Hematopoietic multipotent progenitor cell treated with erythropoietin and hydrocortisone succinate and interleukin-3 and kit ligand, for 4 days (in vitro differentiated cells): ENCODE measurements around the gene VSTM2B.

Experiments
- DNase-seq: peaks from one replicate; pipeline ENCODE4 v3.0.0-alpha.2; 2015

Gene VSTM2B

DNA sequence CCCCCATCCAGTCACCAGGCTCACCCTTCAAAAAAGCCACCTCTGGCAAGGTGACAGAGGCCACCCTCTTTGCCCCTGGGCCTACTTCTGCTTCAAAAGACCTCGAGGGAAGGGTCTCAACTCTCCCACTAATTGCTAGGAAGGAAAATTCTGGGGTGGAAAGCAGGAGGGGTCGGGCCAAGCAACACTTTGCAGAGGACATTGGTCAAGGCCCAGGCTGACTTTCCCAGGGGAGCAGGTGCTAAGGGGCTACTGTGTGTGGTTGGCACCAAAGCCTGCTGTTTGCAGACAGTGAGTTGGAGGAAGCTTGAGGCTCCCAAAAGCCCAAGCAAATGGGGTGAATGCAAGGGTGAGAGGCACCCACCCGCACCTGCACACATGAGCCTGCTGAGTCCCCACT is 28.6 kb upstream of the VSTM2B start:
- DNase-seq = no peak

- DNase-seq = no peak
These were observed 27.9 kb upstream of the VSTM2B start for GRCh38 chr19:29497686-29498436.

DNA sequence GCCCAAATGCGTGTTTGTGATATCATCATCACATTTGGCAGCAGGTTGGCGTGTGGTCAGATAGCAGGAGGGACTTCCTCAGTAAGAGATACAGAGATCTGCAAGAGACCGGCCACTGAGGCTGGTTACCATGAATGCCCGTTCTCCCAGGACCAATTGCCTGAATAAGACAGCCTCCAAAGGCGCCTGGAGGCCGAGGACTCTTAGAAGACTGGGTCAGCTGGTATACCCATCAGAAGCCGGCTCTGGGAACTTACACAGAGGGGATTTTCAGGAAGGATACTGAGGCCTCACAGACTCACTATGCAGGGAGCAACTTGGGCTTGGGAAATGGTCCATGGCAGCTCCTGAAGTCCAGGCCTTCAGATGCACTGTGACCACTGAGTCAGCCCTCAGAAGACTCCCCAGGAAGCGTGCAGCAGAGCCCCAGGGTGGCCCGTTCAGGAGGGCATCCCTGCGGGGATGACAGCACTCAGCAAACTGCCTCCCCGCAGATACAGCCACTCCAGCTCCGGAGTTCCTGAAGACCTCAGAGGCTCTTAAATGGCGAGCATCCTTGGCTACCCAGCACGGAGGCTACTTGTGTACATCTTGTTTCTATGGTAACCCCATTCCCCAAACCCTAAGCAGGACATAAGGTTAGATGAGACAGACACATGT is 26.4 kb upstream of the VSTM2B start:
- DNase-seq = no peak

GRCh38 chr19:29499921-29500590 is 25.7 kb upstream of the VSTM2B start:
- DNase-seq = no peak

GRCh38 chr19:29501816-29502580 is 23.8 kb upstream of the VSTM2B start:
- DNase-seq = no peak

DNA sequence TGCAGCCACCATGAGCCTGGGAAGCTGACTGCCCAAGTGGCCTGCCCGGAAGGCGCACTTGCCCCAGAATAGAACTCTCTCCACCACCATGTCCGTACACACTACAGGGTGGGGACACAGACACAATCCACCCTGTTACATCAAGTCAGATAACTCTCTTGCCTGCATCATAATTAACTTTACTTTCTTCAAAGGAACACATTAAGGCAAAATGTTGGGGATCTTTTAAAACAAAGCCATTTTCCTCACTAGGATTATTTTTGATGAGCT is 23.3 kb upstream of the VSTM2B start:
- no peak for DNase-seq

DNA sequence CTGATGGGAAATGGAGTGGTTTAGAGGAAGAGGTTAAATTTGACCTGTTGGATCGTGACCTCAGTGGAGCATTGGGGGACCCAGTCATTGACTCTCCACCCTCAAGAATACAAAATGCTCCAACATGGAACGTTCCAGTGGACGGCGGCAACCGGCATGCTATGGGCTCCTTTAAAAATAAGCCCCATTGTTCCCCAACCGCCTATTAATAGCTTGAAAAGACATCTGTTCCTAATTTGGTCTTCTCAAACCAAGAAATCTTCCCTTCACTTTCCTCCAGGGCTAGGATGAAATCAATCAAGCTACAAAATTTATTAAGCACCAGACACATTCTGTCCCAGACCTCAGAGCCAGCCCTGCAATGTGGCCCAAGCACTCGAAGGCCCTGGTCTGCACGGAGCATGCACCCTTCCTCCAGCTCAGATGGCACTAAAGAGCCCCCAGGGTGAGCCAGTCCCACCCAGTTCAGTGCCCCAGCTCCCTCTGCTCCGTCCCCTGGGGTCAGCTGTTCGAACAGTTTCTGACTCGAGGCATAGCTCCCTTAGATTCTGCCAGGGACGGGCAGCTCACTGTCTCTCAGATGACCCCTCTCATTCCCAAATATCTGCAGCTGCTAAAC is 22.5 kb upstream of the VSTM2B start:
- no peak for DNase-seq

- no peak for DNase-seq
These were observed 22.0 kb upstream of the VSTM2B start for GRCh38 chr19:29503785-29504184.

DNA sequence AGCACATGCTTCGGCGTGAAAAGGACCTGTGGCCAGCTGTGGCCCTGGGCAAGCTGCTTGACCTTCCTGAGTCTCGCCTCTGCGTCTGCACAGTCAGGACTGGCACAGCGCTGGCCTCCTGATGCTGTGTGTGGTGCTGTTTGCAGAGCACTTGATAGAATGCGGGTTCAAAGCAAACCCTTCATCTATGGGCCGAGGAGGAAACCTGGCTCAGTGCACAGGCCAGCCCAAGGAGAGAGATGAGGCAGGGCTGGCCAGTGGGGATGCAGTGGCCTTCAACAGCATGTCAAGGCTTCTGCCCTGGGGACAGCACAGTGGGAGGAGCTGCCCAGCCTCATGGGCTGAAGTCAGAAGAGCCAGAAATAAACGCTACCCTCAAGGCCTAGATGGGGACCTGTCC is 21.3 kb upstream of the VSTM2B start:
- no peak for DNase-seq

DNA sequence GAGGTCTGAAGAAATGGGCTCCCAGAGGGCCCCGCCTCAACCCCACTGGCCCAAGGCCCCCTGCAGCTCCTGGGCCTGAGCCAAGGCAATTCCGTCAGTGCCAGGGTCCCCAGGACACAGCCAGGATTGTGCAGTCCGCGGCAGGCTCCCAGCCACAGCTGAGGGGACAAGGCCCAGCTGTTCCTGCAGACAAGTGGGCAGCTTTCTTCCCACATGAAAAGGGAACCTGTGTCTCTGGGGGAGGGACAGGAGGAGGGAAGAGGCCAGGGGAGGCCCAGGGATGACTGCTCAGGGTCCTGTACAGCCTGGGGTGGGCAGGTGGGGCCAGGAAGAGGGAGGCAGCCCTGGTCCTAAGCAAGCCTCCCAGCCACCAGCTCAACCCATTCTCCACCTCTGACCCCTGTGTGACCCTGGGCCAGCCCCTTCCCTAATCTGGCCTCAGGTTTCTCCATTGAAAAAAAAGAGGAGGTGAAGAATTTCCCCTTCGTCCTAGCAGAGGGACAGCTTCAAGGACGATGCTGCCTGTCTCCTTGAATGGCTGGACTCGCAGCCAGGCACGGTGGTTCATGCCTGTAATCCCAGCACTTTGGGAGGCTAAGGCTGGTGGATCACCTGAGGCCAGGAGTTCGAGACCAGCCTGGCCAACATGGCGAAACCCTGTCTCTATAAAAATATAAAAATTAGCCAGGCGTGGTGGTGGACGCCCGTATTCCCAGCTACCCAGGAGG is 20.5 kb upstream of the VSTM2B start:
- no peak for DNase-seq

DNA sequence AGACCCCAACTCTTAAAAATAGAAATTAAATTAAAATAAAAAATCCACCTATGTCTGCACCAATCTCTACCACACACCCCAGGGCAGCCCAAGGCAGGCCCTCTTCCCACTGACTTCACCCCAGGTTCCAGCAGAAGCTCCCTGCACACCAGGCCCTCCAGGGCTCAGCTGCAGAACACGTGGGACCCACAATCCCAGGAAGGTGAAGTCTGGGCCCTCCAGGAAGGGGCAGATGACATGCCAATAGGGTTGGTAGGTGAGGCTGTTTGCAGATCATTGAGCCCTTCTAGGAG is 19.2 kb upstream of the VSTM2B start:
- no peak for DNase-seq

GRCh38 chr19:29507081-29507860 is 18.5 kb upstream of the VSTM2B start:
- no peak for DNase-seq

GRCh38 chr19:29508181-29508580 is 17.6 kb upstream of the VSTM2B start:
- no peak for DNase-seq

DNA sequence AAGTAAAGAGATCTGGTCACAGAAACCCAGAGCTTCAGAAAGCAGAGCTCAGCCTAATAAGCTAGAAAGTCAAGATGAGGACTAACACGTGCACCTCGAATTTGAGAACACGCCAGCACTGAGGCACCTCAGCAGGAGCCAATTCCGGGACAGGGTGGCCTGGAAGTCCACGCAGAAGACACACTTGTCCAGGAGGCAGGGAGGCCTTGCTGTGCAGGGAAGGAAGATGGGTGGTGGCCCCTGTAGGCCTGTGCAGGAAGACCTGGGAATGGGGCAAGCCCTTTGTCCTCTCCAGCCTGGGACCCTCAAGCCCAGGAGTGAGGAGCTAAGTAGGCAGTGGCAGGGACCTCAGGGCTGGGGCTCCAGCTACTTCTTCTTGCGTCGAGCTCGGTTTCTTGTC is 16.3 kb upstream of the VSTM2B start:
- no peak for DNase-seq

DNA sequence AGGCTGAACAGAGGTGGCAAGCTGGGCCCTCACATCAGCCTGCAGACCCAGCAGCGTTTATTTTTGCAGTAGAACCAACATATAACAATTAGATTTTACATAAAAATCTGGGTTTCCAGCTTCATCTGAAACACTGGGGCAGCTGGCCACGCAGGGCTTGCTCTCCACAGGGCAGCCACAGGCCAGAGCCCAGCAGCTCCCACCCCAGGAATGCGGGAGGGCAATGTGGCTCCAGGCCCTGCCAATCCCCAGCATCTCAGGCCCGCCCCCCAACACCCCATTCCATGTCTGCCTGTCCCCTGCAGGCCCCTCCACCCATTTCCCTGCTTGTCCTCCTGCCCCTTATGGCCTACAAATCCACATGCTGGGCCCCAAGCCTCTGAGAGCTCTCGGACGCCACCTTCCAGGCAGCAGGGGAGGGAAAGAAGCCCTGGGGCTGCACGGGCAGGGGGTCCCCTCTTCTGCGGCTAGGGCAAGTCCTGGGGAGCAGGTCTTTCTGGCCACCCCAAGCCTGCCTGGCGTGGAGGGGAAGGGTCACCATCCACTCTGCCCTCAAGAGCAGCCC is 15.0 kb upstream of the VSTM2B start:
- DNase-seq = no peak

DNA sequence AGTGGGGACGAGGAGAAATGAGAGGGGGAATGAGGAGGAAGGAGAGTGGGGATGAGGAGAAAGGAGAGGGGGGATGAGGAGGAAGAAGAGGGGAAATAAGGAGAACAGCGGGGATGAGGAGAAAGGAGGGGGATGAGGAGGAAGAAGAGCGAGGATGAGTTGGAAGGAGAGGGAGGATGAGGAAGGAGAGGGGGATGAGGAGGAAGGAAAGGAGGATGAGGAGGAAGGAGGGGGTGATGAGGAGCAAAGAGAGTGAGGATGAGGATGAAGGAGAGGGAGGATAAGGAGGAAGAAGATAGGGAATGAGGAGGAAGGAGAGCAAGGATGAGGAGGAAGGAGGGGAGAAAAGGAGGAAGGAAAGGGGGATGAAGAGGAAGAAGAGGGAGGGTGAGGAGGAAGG is 14.0 kb upstream of the VSTM2B start:
- DNase-seq = no peak

DNA sequence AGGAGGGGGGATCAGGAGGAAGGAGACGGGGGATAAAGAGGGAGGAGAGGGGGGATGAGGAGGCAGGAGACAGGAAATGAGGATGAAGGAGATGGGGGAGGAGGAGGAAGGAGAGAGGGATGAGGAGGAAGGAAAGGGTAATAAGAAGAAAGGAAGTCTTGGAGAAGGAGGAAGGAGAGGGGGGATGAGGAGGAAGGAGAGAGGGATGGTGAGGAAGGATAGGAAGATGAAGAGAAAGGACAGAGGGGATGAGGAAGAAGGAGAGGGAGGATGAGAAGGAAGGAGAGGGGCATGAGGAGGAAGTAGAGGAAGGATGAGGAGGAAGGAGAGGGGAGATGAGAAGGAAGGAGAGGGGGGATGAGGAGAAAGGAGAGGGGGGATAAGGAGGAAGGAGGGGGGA is 13.0 kb upstream of the VSTM2B start:
- DNase-seq = no peak

GRCh38 chr19:29514525-29515232 is 11.1 kb upstream of the VSTM2B start:
- no peak for DNase-seq

DNA sequence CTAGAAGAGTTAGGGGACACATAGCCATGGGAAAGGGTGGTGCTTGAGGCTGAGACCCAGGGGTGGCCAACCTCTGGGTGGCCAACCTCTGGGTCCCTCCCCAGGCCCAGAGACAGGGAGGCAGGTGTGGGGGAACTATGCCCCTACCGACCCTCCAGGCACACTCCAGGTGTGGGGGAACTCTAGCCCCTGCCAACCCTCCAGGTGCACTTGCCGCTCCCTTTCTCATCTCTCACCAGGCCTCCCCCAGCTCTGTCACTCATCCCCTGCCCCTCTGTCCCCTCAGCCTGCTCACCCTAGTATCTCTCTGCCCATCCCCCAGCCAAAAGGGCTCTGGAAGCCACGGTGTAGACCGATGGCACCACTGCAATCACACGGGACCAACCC is 10.6 kb upstream of the VSTM2B start:
- no peak for DNase-seq

DNA sequence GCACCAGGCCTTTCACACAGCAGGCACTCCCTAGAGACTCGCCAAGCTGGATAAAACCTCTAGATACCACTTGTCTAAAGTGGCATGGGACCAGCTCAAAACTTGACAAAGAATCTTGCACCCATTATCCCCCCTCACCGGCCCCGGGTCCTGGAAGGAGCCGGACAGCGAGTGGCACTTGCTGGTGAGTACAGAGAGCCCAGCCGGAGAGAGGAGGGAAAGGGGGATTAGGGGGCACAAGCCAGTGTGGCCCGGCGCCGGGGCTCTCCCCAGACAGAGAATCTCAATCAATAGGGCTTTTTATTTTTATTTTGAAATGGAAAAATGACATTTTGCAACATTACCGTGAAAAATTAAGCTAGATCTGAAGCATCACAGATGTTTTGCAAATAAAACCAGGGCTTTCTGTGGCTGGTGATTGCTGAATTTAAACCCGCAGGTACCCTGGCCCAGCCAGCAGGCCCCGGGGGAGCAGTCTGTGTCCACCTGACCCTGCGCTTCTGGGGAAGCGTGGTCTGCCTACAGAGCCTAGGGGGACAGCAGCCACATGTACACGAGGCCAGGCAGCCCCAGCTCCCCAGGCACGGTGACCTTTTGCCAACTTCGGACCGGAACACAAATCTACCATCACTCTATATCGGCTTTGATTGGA is 10.0 kb upstream of the VSTM2B start:
- DNase-seq = no peak

DNA sequence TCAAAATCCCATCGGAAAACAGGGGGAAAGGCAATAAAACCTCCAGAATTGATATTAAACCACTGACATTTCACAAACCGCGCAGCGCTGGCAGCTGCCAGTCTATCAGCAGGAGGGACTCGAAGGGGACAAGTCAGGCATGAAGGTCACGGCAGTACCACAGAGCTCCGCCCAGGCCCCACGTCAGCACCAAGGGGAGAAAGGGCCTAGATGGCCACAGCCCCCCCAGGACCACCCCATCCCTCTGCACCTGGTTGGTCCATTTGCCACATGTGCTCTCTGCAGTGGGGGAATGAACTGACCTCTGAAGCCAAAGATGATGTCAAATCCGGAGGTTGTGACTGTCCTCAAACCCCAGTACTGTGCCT is 9.5 kb upstream of the VSTM2B start:
- DNase-seq = no peak
